Measurements from ENCODE around the gene RFTN2. TPM values are rescaled to one million over a fixed set of nuclear protein-coding genes. Genes with fewer than 3 reads are reported as not detected.

Gene RFTN2
- total and polyA plus RNA-seq, 9 of the 15 experiments (the other 6 are each of a cell fraction or from before 2014, with no cell fraction given), result 0.01 to 0.11 (median 0.04) TPM; not detected in 6

DNA sequence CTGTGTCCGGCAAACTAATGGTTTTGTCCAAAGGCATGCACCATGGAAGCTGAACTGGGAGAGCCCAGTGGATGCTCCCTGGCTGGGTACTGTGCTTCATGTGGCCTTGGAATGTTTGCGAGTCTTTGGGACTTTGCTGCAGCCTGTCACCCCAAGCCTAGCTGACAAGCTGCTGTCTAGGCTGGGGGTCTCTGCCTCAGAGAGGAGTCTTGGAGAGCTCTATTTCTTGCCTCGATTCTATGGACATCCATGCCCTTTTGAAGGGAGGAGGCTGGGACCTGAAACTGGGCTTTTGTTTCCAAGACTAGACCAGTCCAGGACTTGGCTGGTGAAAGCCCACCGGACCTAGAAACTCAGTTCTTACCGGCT, 31.4 kb upstream of the RFTN2 start:
- POLR2A ChIA-PET, result interaction anchor here (0.6 to 0.7 kb wide), 2 partner anchors 348 to 775 kb away, joined by 3 read pairs; no protein-coding TSS in a partner anchor
- WGBS (ENCODE audit: insufficient coverage, low coverage, missing lambda C conversion rate), result 2% methylated on average over 5 of the region's 5 CpGs
- DNase-seq (ENCODE audit: extremely low read depth in 1 of 4, low spot score in 3 of 4) (peak in 1 of 4 experiments; percentile 8), ATAC-seq (peak; percentile 9), FAIRE-seq (no peak)
- in situ Hi-C loops (cut with MboI), result no loop called here
- Histone ChIP-seq H3K27ac (ENCODE audit: extremely low read depth, low read depth, low read length) (no peak overlapping the region; the same call in 1 of the 3 replicates), H3K36me3 (ENCODE audit: control insufficient read depth, insufficient read depth, low read length) (peaks cover 39% of the 10 kb centered on the region), H2AFZ (ENCODE audit: low read depth, low read length) (no peak overlapping the region), H3K4me2 (ENCODE audit: insufficient read depth, low read length) (peak overlapping the region; percentile 85), H3K27me3 (ENCODE audit: control insufficient read depth in 2 of 2, insufficient read depth in 2 of 2, low read length in 2 of 2) (no peaks in the 10 kb centered on the region), H3K9me3 (replicated peaks; ENCODE audit: control insufficient read depth, insufficient read depth, low read depth, low read length) (no peaks in the 10 kb centered on the region), H3K9ac (ENCODE audit: insufficient read depth in 1 of 2, low read depth in 2 of 2, low read length in 2 of 2) (peak overlapping the region; percentile 52 to 95), H3K9me1 (ENCODE audit: control insufficient read depth, insufficient read depth, low read length) (no peaks in the 10 kb centered on the region), H4K20me1 (replicated peaks; ENCODE audit: control insufficient read depth, insufficient read depth, low read length) (peaks cover 14% of the 10 kb centered on the region), H3K4me3 (peak overlapping the region; percentile 88), H3K79me2 (ENCODE audit: control insufficient read depth, insufficient read depth, low read length) (peaks cover 62% of the 10 kb centered on the region), H3K4me1 (replicated peaks in 1 of 2; ENCODE audit: control insufficient read depth in 2 of 2, insufficient read depth in 2 of 2, low read length in 2 of 2) (peaks cover 5 to 12% of the 10 kb centered on the region in 2 experiments; a peak in 4 of 5 replicates)
- intact Hi-C loops (cut with micrococcal nuclease), result loop anchor here (2.0 to 10.0 kb wide), 5 partner anchors 210 to 590 kb away; partner anchors contain the start of gene HSPD1
- TF ChIP-seq HNRNPUL1 (IDR thresholded peaks at IDR 0.05; ENCODE audit: low read length) (no peak), THRAP3 (IDR thresholded peaks at IDR 0.05; ENCODE audit: borderline replicate concordance) (no peak), IRF1 (CRISPR knock-in tag; IDR thresholded peaks at IDR 0.05; ENCODE audit: borderline replicate concordance) (no peak), TAF15 (IDR thresholded peaks at IDR 0.05; ENCODE audit: low read depth, low read length) (no peak), IFI16 (CRISPR knock-in tag; IDR thresholded peaks at IDR 0.05) (no peak), NFRKB (IDR thresholded peaks at IDR 0.05; ENCODE audit: low read depth) (no peak), RAD51 (IDR thresholded peaks at IDR 0.05; ENCODE audit: borderline replicate concordance, low read depth) (no peak), KAT8 (IDR thresholded peaks at IDR 0.05; ENCODE audit: low read depth) (no peak), KHSRP (IDR thresholded peaks at IDR 0.05) (no peak), NR2C2 (CRISPR knock-in tag; IDR thresholded peaks at IDR 0.05) (no peak), NR2C2 (tag; IDR thresholded peaks at IDR 0.05) (no peak), E2F4 (CRISPR knock-in tag; IDR thresholded peaks at IDR 0.05; ENCODE audit: low read depth) (no peak)
- TF ChIP-seq, protein P1, sequence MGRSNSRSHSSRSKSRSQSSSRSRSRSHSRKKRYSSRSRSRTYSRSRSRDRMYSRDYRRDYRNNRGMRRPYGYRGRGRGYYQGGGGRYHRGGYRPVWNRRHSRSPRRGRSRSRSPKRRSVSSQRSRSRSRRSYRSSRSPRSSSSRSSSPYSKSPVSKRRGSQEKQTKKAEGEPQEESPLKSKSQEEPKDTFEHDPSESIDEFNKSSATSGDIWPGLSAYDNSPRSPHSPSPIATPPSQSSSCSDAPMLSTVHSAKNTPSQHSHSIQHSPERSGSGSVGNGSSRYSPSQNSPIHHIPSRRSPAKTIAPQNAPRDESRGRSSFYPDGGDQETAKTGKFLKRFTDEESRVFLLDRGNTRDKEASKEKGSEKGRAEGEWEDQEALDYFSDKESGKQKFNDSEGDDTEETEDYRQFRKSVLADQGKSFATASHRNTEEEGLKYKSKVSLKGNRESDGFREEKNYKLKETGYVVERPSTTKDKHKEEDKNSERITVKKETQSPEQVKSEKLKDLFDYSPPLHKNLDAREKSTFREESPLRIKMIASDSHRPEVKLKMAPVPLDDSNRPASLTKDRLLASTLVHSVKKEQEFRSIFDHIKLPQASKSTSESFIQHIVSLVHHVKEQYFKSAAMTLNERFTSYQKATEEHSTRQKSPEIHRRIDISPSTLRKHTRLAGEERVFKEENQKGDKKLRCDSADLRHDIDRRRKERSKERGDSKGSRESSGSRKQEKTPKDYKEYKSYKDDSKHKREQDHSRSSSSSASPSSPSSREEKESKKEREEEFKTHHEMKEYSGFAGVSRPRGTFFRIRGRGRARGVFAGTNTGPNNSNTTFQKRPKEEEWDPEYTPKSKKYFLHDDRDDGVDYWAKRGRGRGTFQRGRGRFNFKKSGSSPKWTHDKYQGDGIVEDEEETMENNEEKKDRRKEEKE (IDR thresholded peaks at IDR 0.05; ENCODE audit: borderline replicate concordance in 1 of 2, control insufficient read depth in 1 of 2, low read depth in 2 of 2, low read length in 1 of 2), result no peak
- TF ChIP-seq, protein P2, sequence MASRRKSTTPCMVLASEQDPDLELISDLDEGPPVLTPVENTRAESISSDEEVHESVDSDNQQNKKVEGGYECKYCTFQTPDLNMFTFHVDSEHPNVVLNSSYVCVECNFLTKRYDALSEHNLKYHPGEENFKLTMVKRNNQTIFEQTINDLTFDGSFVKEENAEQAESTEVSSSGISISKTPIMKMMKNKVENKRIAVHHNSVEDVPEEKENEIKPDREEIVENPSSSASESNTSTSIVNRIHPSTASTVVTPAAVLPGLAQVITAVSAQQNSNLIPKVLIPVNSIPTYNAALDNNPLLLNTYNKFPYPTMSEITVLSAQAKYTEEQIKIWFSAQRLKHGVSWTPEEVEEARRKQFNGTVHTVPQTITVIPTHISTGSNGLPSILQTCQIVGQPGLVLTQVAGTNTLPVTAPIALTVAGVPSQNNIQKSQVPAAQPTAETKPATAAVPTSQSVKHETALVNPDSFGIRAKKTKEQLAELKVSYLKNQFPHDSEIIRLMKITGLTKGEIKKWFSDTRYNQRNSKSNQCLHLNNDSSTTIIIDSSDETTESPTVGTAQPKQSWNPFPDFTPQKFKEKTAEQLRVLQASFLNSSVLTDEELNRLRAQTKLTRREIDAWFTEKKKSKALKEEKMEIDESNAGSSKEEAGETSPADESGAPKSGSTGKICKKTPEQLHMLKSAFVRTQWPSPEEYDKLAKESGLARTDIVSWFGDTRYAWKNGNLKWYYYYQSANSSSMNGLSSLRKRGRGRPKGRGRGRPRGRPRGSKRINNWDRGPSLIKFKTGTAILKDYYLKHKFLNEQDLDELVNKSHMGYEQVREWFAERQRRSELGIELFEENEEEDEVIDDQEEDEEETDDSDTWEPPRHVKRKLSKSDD (conservative IDR thresholded peaks at IDR 0.05; ENCODE audit: low read length), result no peak
- no TSS peak for BruUV-seq (replicated peaks)
- CTCF ChIA-PET (ENCODE audit: low intra/inter-chr PET ratio), result interaction anchor here (1.6 kb wide), 1 partner anchor 71 kb away, joined by 6 read pairs; no protein-coding TSS in a partner anchor

All from K562 (cell line).